ENCODE measurements around the gene ARHGAP4.

Gene ARHGAP4

DNA sequence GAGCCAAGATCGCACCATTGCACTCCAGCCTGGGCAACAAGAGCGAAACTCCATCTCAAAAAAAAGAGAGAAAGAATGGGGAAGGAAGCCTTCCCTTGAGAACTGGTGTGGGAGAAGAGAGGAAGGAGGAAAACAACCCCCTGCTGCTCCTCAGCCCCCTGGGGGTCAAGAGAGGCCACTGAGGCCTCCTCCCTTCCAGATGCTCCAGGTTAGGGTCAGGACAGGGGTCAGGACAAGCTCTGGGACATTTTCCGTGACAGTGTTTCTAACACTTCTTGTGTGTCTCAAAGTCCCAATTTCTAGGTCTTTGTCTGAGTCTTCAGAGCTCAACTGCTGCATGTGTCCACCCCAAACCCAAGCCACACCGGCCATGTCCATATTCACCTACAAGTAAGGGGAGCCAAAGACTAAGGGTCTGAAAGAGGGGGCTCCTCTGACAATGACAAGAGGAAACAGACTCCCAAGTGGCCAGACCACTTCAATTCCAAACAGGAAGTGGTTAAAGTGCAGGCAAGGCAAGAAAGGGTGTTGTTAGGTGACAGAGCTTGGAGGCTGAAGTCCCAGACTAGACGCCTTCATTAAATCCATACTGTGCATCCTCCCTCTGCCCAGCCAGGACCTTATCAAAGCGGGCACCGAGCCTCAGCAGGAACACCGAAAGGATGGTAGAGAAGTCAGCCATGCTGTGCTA lies 48.3 kb downstream of the ARHGAP4 start:
- DNase-seq: no peak

DNA sequence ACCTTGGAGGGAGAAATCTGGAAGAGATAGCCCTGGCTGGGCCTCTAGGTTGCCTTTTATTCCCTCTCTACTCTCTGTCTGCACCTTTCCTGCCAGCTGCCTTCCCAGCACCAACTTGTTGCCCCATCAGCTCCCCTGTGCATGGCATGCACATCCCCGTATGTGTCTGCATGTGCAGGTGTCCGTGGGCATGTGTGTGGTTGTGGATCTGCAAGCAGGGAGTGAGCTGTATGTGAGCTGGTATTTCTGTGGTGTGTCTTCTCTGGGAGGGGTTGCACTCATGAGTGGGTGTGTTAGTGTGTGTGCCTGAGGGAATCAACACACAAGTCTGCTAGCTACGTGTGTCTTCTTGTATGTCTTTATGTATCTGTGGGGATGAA lies 50.0 kb downstream of the ARHGAP4 start:
- no peak for DNase-seq

DNA sequence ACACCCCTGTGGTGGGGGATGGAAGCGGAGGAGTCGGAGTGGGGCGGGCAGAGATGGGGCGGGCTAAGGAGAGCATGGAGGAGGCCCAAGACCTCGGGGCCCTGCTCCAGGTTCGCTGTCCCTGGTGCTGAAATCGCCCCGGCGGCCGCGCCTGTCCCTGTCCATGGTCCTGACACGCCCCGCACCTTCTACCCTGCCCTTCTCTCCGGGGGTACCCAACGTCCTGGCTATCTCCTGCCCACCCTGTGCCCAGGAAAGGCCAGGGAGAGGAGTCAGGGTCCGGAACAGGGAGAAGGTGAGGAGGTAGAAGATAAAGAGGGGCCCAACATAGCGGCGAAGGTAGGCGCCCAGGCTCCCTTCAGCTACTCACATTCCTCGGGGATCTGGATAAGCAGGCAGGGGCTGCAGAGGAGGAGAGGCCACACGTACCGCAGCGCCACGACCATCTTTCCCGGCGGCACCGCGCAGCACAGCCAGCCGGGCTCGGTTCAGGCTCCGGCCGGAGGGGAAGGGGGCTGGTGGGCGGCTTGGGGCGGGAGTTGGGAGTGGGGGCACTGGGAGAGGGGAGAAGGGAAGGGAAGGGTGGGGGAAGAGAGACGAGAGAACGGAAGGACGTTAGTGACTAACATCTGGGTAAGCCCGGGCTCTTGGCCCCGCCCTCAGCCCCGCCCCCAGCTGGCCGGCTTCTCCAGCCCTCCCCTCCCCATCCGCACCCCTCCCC lies 50.5 kb downstream of the ARHGAP4 start:
- DNase-seq: peak; percentile 25 to 37 (median 28)

DNA sequence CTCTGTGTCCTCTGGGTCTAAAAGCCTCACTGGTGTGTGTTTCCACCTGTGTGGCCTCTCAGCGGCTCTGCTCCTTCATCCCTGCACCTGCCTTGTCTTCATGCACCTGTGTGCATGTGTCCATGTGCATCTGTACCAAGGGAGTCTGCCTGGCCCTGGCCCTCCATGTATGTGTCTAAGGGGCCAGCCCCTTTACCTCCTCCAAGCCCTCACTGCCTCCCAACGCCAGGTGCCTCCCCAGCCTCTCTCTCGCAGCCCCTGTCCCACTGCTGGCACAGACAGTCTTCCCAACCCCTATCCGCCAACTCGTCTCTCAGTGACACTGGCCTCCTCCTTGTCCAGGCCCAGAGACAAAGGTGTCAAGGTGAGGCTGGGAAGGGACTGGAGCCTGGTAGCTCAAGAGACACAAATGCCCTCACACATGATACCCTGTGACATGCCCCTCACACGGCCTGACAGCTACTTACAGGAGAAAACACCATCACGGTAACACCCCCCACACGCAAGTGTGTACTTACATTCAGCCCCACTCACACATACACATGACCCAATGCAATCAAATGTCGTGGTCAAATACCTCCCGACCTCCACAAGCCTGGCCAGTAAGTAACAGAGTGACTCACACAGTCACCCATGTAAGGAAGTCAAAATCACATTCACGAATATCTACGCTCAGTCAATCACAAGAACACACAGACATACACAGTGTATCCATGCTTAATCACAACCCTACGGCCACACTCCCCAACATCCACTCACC lies 51.5 kb downstream of the ARHGAP4 start:
- DNase-seq: no peak

DNA sequence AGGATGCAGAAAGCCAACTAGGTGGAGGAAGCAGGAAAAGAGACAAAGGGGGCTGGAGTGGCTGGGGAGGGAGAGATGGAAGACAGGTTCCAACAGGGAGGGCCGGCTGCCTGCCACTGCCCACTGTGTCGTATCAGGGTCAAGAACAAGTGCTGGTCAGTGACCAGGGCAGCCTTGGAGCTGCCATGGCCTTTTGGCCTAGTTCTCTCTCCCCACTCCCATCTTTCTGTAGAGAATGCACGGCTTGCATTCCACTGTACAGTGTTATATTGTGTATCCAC lies 52.0 kb downstream of the ARHGAP4 start:
- DNase-seq: no peak

DNA sequence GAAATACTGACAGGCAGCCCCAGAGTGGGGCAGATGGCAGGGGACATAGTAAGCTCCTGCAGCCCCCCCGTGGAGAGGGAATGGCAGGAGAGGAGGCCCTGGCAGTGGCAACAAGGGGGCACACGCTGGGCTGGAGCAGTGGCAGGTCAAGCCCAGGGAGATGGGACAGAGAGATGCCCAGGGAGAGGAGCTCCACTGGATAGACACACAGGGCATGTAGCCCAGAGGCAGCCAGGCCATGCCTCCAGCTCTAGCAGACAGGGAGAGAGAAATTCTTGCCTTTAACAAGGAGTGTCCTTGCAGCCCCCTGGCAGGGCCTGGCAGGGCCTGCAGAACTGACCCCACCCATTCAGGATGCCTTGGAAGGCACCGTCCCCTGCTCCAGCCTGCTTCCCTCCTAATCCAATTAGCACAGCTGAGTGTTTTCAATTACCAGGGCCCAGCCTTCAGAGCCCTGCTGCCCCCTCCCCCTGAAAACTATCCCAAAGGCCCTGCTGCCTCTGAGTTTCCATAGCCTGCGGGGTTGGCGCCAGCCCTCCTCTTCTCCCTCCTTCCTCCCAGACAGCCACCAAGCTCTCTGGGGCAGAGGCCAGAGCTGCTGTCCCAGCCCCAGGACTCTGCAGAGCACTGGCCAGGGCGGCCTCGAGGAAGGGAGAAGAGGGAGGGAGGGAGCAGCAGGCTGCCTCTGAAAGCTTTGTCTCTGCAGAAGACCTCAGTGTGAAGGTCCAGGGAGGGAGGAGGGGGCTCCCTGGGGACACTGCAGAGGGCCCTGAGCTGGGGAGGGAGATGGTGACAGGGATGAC lies 52.6 kb downstream of the ARHGAP4 start:
- DNase-seq: no peak

DNA sequence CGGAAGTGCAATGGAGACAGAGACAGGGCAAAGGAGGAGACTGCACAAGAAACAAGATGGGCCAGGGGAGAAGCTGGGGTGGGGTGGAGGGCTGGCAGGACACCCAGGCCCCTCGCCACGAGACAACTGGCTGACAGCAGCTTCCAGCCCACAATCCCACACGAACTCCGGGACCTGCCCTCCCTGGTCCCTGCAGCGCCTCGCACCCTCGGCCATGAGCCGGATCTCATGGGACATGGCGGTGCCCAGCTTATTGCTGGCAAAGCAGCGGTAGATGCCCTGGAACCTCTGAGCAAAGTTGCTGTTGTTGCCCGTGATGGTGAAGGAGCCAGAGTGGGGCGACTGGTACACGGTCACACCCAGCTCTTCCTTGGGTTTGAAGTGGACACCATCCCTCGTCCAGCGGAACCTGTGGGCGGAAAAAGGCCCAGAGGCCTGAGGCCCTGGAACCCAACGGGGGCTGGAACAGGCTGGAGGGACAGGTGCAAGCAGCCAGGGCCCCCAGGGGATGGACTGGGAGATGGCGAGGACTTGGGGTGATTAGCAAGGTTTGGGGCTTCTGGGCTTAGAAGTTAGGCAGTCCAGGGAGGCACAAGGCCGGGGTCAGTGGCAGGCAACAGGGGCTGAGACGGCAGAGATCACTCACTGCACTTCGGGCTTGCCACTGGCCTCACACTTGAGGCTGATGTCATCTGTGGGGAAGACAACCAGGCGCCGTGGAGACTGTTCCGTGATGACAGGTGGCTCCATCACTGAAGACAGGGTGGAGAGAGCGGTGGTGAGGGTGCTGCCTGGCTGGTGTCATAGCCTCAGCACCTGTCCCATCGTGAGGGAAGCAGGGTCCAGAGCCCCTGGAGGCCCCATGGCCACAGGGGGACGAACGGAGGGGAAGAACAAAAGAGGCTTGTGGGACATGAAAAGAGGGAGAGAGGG lies 53.9 kb downstream of the ARHGAP4 start:
- DNase-seq: no peak

DNA sequence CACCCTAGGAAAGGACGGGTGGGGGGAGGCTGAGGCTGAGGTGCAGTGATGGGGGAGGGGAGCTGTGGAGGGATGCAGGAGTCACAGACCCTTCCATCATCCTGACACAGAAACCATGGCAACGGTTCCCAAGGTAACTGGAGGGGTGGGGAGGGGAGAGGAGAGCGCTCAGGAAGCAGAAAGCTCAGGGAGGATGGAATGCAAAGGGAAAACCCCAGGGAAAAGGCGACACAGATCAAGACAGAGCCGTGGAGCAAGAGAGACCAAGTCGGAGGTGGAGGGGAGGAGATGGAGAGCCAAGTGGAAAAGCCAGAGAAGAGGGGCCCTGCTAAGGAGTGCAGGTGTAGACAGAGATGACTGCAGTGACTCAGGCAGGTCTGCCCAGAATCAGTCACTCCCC lies 54.6 kb downstream of the ARHGAP4 start:
- DNase-seq: no peak

DNA sequence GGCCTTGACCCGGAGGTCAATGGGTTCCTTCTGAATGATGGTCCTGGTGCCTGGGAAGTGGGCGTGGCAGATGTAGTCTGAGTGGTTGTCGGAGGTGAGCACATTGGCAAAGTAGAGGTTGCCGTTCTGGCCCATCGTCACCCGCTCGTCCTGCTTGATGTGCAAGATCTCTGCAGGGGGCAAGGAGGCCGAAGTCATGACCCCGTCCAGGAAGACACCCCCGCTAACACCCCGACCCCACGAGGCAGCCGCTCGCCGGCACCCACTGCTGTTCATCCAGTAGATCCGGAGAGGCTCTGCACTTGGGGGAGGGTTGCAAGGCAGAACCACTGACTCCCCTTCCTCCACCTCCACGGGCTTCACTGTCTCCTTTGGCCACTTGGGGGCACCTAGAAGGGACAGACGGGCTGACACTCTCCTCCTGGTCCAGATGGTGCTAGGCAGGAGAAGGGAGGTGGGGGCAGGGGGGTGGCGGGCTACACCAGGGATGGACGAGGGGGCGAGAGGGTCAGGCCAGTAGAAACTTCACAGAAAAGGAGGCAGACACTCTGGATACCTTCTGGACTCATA lies 55.2 kb downstream of the ARHGAP4 start:
- no peak for DNase-seq

DNA sequence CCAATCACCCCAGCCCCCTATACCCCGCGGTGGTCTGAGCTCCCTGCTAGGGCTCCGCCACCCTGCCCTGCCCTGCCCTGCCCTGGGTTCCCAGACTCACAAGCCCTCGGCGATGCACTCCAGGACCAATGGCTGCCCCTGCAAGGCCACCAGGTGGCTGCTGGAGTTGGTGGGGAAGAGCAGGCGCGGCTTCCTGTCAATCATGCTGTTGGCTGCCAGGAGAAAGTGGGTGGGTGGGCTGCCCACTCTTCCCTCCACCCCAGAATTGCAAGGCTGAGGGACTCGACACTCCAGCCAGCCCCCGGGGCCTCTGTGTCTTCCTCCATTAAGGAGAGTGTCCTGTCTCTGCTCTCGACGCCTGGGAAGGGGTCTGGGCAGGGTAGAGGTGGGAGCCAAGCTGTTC lies 55.8 kb downstream of the ARHGAP4 start:
- no peak for DNase-seq

DNA sequence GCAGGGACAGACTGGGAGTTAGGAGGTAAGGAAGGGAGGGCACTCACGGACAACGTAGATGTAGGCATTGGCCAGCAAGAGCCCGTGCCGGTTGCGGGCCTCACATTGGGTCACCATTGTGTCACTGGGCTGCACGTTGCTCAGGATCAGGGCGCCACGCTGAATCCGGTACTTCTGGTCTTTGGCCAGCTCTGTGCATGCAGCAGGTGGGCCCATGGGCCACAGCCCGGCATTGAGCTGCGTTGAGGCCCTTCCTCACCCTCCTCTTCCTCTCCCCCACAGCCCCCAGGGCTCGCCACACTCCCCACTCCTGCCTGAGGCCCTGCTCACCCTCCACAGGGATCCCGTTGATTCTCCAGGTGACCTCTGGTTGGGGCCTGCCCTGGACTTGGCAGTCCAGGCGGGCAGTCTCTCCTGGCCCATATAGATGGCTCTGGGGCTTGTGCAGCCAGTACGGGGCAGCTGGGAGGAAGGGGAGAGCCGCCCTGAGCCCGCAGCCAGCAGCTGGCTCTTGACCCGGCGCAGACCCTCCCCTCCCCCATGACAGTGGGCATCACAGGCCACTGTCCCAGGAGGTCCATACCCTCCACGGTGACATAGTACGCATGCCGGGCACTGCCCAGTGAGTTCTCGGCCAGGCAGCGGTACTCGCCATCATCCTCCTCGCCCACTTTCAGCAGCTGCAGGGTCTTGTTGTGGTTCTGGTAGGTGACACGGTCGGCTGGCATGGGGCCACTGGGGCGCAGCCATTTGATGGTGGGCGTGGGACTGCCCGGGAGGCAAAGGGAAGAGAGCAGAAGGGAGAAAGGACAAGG lies 56.4 kb downstream of the ARHGAP4 start:
- DNase-seq: no peak

DNA sequence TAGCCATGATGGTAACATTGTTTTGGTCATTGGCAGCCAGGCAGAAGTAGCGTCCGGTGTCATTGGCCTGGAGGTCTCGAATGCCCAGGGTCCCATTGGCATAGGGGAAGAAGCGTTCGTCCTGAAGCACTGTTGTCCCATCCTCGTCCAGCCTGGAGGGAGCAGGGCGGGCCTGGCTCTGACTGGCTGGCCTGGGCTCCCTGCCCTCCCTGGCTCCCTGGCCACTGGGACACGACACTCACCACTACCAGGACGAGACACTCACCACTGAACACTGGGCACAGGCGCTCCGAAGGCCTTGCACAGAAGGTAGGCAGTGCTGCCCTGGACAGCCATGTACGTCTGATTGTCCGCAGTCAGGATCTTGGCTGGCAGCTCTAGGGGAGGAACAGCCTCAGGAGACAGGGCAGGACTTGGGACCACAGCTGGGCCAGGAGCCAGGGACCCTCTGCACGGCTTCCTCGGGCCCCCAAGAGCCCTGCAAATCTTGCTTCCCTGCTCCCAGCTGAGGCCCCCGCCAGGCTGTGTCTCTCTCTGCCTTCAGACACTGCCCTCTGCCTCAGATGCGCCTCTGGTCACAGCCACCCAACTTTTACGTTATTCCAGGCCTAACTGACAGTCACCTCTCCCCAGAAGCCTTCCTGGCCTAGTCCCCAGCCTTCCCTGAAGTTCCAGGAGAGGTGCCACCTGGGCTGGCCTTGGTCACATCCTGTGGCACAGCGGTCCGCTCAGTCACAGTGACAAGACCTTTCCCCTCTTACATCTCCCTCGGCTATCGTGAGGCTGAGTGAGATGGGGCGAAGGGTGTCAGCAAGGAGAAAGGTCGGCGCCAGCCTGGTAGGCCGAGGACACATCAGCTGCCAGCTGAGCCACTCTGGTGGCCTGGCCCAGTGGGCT lies 57.2 kb downstream of the ARHGAP4 start:
- DNase-seq: no peak

DNA sequence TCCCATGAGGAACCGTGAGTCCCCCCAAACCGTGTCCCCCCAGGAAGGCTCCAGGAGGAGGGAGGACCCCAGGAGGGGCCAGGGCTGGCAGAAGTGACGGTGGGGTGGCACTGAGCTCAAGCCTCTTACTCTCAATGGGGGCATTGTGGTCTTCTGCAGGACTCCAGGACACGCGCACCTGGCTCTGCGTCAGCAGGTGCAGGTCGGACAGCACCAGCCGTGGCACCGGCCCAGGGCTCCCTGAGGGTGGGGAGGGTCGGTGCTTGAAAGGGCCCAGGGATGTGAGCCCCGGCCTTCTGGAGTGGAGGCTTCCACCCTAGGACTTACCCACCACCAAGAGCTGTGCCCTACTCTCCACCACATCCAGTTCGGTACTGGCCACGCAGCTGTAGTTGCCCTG lies 58.4 kb downstream of the ARHGAP4 start:
- no peak for DNase-seq

DNA sequence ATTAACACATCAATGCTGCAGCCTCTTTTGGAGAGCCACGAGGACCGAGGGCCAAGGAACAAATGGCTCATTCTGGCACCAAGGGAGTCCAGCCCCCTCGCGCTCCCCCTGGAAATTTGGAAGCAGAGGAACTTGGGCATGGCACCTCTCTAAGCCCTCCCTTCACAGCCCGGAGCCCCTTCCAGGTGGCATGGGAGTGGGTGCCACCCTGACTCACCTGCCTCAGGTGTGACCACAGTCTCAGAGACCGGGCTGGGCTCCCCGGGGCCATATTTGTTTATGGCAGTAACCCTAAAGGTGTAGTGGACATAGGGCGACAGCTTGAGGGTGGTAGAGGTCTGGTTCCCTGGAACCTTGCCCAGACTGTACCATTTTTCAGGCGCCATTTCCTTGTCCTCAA lies 58.9 kb downstream of the ARHGAP4 start:
- no peak for DNase-seq

DNA sequence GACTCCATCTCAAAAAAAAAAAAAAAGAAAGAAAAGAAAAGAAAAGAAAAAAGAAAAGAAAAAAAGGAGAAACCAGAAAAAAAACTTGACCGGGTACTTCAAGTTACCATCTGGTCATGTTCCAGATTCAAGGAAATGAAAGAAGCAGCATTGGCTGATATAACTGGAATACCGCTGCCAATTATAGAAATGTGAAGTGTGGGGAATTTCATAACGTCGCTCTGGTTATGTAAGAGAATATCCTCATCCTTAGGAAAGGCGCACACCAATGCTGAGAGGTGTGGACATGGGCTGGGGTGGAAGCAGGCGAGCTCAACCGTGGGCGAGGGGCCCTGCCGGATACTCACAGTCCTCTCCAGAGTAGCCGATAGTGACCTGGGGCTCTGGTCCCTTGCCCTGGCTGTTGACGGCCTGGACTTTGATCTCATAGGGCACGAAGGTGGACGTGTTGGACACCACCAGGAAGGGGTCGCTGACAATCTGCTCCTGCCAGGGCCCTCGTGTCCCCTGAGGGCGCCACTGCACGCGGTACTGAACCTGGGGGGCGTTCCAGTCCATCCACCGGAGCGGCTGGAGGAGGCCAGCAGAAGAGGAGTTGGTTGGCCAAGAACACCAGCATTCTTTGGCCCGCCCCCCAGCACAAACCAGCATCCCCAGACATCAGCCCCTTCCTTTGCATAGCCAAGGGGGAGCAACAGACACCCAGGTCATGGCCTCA lies 59.6 kb downstream of the ARHGAP4 start:
- DNase-seq: no peak

DNA sequence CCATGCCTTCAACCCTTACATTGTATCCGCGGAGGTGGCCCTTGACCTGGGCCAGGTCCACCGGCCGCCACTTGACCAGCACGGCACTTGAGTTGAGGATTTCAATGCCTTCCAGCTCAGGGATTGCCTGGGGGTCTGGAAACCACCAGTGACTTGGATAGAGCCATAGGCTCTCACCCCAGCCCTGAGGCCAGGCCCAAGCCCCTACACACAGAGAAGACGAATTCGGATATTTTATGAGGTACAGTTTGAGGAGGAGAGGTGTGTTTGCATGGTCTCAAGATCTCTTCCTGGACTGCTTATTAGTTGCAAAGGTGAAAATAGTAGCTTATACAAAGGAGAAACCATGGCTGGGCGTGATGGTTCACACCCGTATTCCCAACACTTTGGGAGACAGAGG lies 60.4 kb downstream of the ARHGAP4 start:
- no peak for DNase-seq

DNA sequence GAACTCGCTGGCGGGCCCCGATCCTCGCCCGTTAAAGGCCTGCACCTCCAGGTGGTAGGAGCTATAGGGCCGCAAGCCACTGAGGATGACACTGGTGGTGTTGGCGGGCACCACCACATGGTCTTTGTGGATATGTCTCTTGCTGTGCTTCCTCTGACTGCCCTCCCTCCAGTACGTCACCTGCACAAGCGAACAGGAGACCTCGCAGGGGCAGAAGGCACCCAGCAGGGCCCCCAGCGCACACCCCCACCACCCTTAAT lies 60.8 kb downstream of the ARHGAP4 start:
- no peak for DNase-seq

DNA sequence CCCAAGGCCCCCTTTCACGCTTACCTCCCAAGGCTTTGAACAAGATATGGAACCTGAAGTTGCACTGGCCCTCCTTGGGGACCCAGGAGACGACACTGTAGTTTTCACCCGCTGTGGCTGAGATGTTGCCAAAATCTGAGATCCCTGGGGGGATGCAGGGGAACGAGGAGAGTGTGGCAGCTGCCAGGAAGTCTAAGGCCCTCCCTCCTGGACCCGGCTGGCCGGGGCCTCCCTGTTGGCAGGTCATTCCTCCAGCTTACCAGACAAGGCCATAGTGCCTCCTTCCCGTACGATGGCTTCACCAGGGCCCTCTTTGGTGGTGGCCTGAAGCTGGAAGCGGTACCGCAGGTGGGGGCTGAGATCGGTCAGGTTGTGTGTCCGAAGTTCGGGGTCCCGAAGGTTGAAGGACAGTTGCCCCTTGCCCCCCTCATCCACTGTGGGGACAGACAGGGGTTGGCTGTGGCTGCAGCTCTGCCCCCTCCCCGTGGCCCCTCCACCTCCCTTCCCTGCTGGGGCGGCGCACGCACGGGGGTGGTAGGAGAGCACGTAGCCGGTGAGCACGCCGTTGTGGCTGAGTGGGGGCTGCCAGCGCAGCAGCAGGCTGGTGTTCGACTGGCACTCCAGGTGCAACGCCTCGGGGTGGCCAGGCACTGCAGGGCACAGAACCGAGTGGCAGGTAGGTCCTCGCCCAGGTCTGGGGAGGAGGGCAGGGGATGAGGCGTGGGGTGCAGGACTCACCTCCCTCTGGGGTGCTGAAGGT lies 61.3 kb downstream of the ARHGAP4 start:
- no peak for DNase-seq

DNA sequence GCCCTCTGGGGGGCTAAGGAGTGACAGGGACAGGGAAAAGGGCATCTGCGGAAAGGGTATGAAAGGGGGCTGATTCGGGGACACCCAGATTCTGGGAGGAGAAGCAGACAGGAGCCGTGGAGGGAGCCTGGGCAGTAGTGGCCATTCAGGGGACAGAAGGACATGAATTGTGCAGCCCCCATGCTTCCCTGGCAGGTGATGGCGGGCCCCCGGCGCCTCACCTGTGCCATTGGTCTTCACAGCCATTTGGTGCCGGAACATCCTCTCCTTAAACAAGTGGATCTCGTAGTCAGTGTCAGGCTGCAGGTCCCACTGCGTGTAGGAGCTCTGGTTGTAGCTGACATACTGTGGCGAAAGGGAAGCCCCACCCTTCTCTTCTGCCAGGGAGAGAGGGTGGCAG lies 62.0 kb downstream of the ARHGAP4 start:
- no peak for DNase-seq

Measured in activated CD4-positive, CD25-positive, alpha-beta regulatory T cell (primary cell).